Activated CD4-positive, CD25-positive, alpha-beta regulatory T cell treated with anti-CD3 and anti-CD28 coated beads, Interleukin-2, amount 50 U/mL, for 72 hours (primary cell): ENCODE data around the gene TSKS.
"Not testable (repeated sequence)": the region's sequence is repeated elsewhere in the genome, so short reads cannot be mapped to it uniquely, and the experiment has no call there.

ENCODE experiments used
- DNase-seq: peaks from one replicate; pipeline ENCODE4 v3.0.0; 2021

TSKS gene

GRCh38 chr19:49766007-49766929, 3.2 kb upstream of the TSKS start:
- peak; percentile 97 for DNase-seq

- no peak for DNase-seq
Measured at GRCh38 chr19:49764341-49764740, 1.2 kb upstream of the TSKS start.

GRCh38 chr19:49761625-49762311, 1.3 kb downstream of the TSKS start:
- no peak for DNase-seq

- DNase-seq: no peak
Measured at GRCh38 chr19:49761249-49761624, 1.9 kb downstream of the TSKS start.

- no peak for DNase-seq
Measured at GRCh38 chr19:49758292-49758691, 4.8 kb downstream of the TSKS start.

- DNase-seq: no peak
Measured at GRCh38 chr19:49755956-49756355, 7.2 kb downstream of the TSKS start.

GRCh38 chr19:49752701-49753100, 10.4 kb downstream of the TSKS start:
- DNase-seq: no peak

GRCh38 chr19:49749771-49750170, 13.3 kb downstream of the TSKS start:
- DNase-seq: no peak

GRCh38 chr19:49749055-49749716, 13.9 kb downstream of the TSKS start:
- DNase-seq: no peak

GRCh38 chr19:49746206-49746958, 16.7 kb downstream of the TSKS start:
- DNase-seq: peak; percentile 68

GRCh38 chr19:49744946-49745381, 18.1 kb downstream of the TSKS start:
- no peak for DNase-seq

- DNase-seq: no peak
Measured at GRCh38 chr19:49741210-49741844, 21.8 kb downstream of the TSKS start.

- no peak for DNase-seq
Measured at GRCh38 chr19:49739933-49740332, 23.2 kb downstream of the TSKS start.

- DNase-seq: no peak
Measured at GRCh38 chr19:49739098-49739497, 24.0 kb downstream of the TSKS start.

- DNase-seq: no peak
Measured at GRCh38 chr19:49738268-49738667, 24.8 kb downstream of the TSKS start.

- DNase-seq: no peak
Measured at GRCh38 chr19:49730166-49730565, 32.9 kb downstream of the TSKS start.

GRCh38 chr19:49727217-49728030, 35.7 kb downstream of the TSKS start:
- no peak for DNase-seq

- not testable (repeated sequence) for DNase-seq
Measured at GRCh38 chr19:49719420-49719819, 43.7 kb downstream of the TSKS start.

GRCh38 chr19:49718991-49719390, 44.1 kb downstream of the TSKS start:
- no peak for DNase-seq

- DNase-seq: no peak
Measured at GRCh38 chr19:49718511-49718910, 44.6 kb downstream of the TSKS start.

- no peak for DNase-seq
Measured at GRCh38 chr19:49716154-49716553, 47.0 kb downstream of the TSKS start.
